Activated gamma-delta T cell (primary cell): ENCODE data around the gene MC3R.
"Not testable (repeated sequence)": the region's sequence is repeated elsewhere in the genome, so short reads cannot be mapped to it uniquely, and the experiment has no call there.

Experiments
- DNase-seq: peaks from one replicate; lab custom pipeline; 2025; lab: John Stamatoyannopoulos, UW
- total RNA-seq, 2 donors: gene quantifications; one replicate each; lab custom pipeline; 2026; lab: John Stamatoyannopoulos, UW

MC3R gene
- 0 reads per million in 2 donors for total RNA-seq

DNA sequence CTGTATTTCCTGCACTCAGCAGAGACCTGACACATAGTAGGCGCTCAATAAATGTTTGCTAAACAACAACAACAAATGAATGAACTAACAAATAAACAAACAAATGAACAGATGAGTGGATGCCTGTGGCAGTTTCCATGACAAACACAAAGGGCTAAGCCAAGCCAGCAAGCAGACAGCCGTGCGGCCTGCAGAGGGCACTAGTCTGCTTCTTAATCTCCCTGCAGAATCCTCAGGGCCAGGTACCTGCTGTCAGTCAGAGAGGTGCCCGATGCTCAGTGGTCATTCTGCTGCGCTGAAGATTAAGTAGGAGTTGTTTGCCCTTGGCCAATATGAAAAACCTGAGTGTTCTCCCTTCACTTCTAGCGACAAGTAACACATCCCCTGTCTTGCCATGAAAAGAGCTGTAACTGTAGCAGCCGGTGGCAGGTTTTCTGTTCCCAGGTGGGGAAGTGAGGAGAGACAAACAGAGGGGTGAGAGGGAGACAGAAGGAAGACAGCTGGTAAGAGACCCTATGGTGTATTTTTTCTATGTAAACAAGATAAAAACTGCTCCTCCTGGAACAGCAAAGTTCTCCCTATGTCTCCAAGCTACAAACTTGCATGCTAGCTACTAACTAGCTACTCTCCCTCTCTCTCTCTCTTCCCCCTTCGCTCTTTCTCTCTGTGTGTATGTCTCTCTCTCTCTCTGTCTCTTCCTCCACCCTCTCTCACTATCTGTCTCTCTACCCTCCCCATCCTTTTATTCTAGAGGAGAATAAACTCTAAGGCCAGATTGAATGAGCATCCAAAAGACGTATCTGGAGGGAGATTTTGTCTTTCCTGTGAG is at the start of gene MC3R:
Gene MC3R (plus strand): TSS at position 779 of the 829 bp plus-strand sequence. CDS start 112 bp downstream, outside the sequence.
- DNase-seq = no peak

DNA sequence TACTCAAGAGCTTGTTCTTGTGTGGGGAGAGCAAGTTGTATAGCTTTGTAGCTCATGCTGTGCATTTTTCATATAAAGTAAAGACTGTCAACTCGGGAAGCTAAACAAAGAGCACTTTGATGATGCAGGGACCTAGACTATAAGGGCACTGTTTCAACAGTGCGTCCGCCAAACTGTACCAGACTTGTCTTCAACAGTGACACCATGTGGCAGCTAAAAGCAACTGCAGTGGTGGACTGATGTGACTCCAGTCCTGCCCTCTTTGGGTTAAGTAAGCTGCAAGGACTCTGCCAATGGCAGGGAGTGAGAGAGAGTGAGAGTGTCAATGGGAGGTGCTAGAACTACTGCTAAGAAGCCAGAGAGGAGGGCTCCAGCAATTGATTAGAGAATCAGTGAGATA is 48.1 kb upstream of the MC3R start:
- no peak for DNase-seq

DNA sequence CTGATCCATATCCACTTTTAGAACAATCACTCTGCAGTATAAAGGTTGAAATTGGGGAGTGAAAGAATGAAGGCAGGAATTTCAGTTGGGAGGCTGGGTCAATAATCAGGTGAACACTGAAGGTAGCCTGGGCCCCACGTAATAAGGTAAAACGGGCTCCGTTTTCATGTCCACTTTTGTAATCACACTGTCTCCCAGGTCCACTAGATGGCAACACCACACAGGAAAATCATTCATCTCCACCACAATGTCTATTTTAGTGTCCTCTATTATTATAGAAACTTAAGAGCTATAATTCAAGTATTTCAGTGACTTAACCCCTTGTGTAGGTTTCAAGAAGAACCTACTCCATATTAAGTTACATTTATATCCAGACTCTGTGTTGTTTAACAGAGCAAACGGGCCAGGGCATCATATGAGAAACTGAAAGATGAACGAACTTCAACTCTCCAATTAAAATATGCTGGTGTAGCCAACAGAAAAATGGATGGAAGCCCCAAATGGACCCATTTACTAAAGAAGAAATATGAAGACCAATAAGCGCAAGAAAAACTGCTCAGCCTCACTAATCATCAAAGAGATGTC is 45.9 kb upstream of the MC3R start:
- no peak for DNase-seq

DNA sequence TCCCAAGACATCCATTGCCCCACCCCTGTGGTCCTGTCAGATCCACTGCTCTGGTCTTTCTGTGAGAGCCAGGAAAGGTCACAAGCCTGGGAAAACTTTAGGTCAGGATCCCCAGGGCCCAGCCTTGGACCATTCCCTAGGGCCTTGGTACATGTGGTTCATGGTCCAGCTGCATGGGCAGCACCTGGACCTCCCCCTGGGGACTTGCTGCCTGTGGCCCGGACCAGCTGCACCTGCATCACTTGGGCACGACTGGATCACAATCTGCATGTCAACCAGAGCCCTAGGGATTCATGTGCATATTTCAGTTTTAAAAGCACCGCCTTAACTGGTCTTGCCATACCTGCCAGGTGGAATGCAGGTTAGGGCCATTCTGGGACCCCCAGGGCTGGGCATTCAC is 44.3 kb upstream of the MC3R start:
- DNase-seq = no peak

DNA sequence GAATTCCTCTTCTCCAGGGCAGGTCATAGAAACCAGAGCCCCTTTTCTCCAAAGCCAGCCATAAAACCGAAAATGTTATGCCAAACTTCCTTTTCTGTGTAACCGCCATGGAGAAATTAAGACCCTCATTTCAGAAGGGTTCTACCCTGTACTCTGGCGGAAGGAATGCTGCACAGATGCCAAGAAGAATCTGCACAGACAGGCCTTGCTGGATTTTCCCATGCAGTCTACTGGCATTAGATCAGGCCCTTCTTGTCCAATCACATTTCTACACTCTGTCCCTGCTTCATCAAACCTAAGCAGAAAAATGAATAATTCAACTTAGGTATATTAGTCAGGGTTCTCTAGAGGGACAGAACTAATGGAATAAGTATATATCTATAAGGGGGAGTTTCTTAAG is 43.2 kb upstream of the MC3R start:
- DNase-seq = no peak

DNA sequence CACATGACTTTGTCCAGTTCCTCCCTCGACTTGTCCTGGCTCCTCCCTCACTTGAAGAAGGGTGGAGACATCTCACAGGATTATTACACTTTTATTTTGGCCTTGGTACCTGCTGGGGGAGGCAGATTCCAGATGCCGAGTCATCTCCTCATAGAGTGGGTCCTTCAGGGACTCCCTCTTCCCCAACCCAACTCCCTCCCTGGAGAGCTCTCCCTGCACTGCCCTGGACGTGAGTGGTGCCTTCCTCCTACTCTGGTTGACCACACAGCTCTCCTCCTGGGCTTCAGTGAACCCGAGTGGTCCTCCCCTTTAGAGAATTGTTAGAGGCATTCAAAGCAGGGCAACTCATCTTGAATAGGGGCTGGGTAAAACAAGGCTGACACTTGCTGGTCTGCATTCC is 40.9 kb upstream of the MC3R start:
- DNase-seq = no peak

DNA sequence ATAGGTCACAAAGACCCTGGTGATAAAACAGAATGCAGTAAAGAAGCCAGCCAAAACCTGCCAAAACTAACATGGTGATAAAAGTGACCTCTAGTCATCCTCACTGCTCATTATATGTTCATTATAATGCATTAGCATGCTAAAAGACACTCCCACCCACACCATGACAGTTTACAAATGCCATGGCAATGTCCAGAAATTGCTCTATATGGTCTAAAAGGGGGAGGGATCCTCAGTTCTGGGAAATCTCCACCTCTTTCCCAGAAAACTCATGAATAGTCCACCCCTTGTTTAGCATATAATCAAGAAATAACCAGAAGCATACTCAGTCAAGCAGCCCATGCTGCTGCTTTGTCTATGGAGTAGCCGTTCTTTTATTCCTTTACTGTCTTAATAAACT is 40.4 kb upstream of the MC3R start:
- no peak for DNase-seq

DNA sequence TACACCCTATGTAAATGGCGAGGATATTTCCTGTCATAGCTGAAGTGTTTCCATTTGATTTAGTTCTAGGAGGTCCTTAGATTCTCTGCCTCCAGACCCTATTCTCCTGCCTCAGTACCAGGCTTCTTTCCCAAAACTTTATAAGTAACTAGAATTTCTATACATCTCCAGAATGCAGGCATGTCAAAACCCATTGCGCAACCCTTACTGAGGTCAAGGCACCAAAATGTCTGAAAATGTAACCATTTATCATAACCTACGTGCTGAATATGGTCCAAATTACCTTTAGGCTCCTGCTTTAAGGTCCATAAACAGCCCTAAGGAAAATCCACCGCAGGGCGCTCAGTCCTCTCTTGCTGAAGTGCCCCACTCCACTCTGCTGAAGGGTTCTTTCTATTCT is 37.5 kb upstream of the MC3R start:
- no peak for DNase-seq

DNA sequence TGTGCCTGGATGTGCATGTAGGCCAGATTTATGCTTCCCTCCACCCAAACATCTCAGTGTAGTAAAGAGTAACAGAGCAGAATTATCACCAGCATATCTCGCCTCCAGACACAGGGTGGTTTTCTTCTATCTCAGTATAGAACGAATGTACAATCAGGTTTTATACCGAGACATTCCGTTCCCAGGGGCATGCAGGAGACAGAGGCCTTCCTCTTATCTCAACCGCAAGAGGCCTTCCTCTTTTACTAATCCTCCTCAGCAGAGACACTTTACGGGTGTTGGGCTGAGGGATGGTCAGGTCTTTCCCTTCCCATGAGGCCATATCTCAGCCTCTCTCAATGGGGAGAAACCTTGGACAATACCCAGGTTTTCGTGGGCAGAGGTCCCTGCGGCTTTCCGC is 36.4 kb upstream of the MC3R start:
- no peak for DNase-seq

DNA sequence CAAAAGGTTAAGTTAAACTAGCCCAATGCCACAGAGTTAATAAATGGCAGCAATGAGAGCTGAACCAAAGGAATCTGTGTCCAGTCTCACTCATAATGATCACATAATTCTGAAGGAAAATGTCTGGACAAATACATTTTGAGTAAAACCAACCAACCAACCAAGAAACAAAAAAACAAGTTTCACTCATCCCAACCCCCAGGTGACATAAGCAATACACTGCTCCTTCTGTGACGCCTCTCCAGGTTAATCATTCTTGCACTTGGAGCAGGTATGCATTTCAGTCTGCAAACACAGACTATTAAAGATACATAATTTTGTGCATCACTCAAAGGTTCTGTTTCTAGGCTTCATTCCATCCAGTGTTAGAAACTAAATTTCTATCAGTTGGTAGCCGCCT is 35.2 kb upstream of the MC3R start:
- DNase-seq = no peak

DNA sequence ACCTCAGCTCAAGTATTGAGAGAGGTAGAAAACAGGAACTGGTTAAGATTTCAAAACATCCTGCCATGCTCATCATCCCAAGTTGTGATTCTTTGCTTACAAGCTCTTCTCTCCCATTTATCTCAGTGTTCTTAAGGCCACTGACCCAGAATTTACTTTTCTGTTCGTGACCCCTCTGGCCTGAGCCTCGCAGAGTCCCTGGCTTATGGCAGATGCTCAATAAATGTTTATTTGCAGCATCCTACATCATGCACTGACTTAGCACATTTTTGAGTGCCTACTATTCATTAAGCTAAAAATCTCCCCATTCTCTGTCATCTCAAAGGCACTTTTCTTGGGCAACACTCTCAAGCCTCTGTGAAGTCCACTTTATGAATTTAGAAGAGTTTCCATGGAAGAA is 33.4 kb upstream of the MC3R start:
- no peak for DNase-seq

DNA sequence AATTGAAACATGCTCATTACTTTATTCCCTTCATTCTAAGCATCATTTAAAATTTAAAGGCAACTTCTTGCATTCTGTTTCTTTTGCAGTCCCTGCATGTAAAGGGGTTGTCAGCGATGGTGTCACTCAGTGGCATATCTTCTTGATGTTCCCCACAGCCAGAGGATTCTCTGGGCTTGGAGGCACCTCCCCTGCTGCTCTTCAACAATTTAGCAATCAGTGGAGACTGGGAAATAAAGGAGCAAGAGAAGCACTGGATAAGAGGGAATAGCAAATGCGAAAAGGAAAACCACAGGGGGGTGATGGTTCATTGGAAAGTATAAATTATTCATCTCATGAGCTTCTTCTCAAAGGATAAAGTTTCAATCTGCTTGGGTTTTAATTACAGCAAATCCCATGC is 30.7 kb upstream of the MC3R start:
- no peak for DNase-seq

DNA sequence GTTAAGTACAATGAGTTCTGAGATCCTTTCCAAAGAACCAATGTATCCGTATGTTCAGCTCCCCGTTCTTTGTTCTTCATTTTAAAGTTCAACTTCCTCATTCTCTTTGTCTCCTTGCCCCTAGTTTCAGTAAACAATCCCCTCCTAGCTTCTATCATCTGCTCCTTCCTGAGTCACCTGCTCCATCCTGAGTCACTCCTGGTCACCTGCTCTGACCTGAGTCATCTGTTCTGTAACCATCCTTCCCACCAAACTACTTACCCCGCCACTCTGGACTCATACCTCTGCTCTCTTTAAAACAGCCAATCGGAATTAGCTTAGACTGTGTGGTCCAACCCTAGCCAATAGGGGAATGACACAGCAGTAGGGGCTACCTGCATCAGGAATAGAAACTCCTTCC is 27.3 kb upstream of the MC3R start:
- DNase-seq = not testable (repeated sequence)

DNA sequence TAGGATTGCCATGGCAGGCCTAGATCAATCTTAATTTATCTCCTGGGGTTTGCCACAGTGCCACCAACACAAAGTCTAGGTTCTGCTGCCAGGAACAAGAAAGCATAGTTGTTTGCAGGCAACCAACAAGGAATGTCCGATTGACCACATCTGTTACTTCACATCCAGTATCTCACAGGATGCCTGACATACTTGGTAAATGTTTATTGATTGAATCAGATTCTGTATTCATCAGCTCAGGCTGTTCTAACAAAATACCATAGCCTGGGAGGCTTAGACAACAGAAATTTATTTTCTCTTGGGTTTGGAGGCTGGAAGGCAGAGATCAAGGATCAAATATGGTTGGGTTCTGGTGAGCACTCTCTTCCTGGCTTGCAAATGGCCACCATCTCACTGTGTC is 26.3 kb upstream of the MC3R start:
- no peak for DNase-seq

DNA sequence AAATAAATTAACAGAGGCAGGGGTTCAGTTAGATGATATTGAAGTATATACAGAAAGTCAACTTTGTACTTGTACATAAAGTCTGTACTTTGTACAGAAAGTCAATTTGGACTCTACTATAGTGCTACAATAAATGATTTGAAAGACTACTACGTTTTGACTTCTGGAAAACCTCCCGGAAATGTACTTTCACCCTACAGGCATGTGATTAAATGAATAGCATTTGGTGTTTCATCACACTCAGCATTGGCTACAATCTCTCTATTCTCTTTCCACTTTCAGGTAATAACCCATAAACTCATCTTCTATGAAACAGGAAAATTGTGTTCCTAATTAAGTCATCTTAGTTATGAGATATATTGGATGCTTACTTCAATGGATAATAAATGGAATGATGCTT is 25.6 kb upstream of the MC3R start:
- DNase-seq = no peak

DNA sequence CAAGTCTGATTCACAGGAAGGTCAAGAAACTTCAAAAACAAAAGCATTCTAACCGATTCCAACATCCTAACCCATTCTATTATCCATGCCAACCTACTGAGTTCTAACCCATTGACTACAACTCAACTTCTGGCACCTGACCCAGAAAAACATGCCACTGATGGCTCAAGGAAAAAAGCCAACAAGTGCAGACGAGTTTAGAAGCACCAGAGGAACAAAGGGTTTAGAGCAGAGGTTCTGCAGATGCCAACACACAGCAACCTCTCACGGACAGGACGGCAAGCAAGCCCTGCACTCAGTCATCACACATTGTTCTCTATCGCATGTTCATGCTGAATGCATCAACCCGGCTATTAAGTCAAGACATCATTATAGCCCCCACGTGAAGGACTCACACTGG is 25.2 kb upstream of the MC3R start:
- no peak for DNase-seq

DNA sequence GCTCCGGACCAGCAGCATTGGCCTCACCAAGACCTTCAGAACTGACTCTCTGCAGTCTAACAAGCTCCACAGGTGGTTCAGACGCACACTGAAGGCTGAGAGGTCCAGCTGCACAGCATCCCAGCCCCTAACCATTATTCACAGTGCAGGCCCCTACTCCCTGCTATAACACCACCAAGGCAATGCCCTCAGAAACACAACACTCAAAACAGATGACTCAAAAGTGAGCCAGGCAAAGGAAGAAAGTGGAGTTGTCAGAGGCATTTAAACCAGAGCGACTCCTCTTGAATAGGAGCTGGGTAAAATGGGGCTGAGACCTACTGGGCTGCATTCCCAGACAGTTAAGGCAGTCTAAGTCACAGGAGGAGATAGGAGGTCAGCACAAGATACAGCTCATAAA is 20.5 kb upstream of the MC3R start:
- DNase-seq = no peak

DNA sequence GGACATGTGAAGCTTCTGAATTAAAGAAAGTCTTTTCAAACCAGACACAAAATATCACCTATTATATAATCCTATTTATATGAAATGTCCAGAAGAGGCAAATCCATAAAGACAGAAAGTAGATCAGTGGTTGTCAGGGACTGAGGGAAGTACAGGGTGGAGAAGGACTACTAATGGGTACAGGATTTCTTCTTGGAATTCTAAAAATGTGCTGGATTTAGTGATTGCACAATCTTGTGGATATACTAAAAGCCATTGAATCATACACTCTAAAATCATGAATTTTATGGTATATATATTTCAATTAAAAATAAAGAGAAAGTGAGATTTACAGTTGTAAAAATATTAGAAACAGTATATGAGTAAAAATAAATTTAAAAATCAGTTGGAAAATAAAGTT is 18.7 kb upstream of the MC3R start:
- no peak for DNase-seq

DNA sequence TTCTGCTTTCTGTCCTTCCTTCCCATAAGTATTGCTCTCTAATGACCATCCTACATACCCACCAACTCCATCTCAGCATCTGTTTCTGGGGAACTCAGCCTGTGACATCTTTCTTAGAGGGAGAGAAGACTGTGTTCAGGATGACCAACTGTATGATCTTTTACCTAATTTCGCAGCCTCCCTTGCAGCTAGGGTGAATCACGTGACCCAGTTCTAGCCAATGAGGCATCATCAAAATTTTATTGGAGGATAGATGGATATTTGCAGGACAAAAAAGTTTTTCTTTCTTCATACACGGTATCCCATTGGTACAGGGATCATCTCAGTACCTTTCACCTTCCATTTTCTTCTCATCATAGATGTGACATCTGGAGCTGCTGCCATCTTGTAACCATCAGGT is 14.4 kb upstream of the MC3R start:
- DNase-seq = no peak

DNA sequence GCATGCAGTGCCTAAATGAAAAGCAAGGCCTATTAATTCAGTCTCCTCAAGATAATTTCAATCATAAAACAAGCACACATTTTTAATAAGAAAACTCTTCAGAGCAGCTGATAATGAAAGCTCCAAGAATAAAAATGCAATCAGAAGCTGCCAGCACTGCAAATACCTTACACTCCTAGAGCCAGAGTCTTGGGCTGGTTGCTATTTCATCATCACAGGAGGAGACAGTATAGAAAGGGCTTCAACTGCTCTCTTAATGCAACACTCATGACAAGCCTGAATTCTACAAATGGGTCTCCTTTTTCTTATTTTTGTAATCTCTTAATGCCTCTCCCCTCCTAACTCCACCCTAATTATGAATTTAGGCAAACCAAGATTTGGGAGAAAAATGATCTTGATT is 11.2 kb upstream of the MC3R start:
- DNase-seq = no peak

DNA sequence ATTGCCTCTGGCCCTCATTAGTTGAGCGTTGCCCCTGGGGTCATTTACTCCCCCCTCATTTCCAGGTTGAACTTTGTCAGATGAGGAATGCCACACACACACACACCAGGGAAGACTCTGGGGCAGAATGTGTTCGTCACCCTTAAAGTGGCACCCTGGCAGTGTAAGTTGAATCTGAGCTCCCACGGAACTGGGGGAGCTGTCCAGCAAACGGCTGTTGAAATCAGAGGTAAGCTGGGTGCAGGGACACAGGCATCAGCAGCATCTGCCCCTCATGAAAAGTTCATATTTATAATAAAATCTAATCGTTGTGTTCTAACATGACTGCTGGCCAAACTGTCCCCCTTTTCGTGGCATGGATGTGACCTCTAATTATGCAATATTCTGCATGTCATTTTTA is 4.3 kb upstream of the MC3R start:
- DNase-seq = no peak

DNA sequence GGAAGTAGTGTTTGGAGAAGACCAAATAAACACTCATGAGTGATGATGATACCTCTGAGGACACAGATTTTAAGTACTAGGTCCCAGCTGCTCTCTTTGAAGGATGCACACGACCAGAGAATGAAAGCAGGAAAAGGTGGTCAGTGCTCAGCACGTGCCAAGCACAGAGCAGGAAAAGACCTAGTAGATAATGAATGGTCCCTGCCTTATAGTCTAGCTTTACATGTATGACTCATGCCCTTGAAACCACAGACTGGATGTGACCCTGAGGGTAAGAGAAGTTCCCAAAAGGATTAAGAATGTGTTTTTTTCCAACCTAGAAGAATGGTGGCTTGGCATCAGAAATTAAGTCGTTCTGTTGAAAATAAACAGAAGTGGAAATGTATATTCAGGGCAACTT is 2.8 kb upstream of the MC3R start:
- no peak for DNase-seq

DNA sequence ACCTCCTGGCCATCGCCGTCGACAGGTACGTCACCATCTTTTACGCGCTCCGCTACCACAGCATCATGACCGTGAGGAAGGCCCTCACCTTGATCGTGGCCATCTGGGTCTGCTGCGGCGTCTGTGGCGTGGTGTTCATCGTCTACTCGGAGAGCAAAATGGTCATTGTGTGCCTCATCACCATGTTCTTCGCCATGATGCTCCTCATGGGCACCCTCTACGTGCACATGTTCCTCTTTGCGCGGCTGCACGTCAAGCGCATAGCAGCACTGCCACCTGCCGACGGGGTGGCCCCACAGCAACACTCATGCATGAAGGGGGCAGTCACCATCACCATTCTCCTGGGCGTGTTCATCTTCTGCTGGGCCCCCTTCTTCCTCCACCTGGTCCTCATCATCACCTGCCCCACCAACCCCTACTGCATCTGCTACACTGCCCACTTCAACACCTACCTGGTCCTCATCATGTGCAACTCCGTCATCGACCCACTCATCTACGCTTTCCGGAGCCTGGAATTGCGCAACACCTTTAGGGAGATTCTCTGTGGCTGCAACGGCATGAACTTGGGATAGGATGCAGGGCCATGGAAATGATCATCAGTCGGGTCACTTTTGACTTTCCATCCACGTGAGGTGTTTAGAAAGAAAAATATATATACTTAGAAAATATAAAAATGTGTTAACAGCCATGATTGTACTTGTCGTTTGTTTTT is 868 bp downstream of the MC3R start:
- DNase-seq = no peak
